Endometrial microvascular endothelial cells (primary cell): ENCODE data around the gene TMEM81. TPM values are rescaled to one million over a fixed set of nuclear protein-coding genes. Genes with fewer than 3 reads are reported as not detected.

Experiments
- in situ Hi-C: cut with HindIII; loops from 2 replicates; pipeline ENCODE4 v1.10.0; 2017; ENCODE audit warnings: low sequenced_read_pairs, low pct_unique_long_range_greater_than_20kb; ENCODE audit errors: inconsistent ontology term
- total RNA-seq: library from RNA; depleted of rRNA; stranded (reverse); fragments of >200 nt; gene quantifications from one replicate; pipeline ENCODE4 v1.2.3, GENCODE V29; 2015; ENCODE audit errors: inconsistent ontology term

TMEM81 gene
- total RNA-seq, 1 donor from 2014 or later = 2.0 TPM

- in situ Hi-C loops = no loop called here
Measured at GRCh38 chr1:205042911-205043806, 41.1 kb downstream of the TMEM81 start, which contains the start of gene CNTN2. Gene CNTN2, plus strand, starts transcription at chr1:205043212. Its CDS starts 9,974 bp downstream, at chr1:205053186.

- in situ Hi-C loops = no loop called here
Measured at GRCh38 chr1:205041998-205042910, 42.0 kb downstream of the TMEM81 start.

GRCh38 chr1:205041001-205041715 lies 43.1 kb downstream of the TMEM81 start:
- in situ Hi-C loops = no loop called here

- in situ Hi-C loops = no loop called here
Measured at GRCh38 chr1:205038132-205038786, 46.0 kb downstream of the TMEM81 start.

- in situ Hi-C loops = no loop called here
Measured at GRCh38 chr1:205037539-205037938, 46.7 kb downstream of the TMEM81 start.

Other genes starting within 250 kb of the TMEM81 start
- not detected for gene NFASC, start 213.6 kb downstream of the TMEM81 start, total RNA-seq
- gene CNTN2, start 41.2 kb downstream of the TMEM81 start, total RNA-seq = not detected
- gene RBBP5, start 37.5 kb upstream of the TMEM81 start, total RNA-seq = 15.4 TPM
- 6.5 TPM for gene DSTYK, start 127.2 kb upstream of the TMEM81 start, total RNA-seq
- gene TMCC2, start 143.5 kb upstream of the TMEM81 start, total RNA-seq = 3.0 TPM
- 3.7 TPM for gene NUAK2, start 237.3 kb upstream of the TMEM81 start, total RNA-seq